Activated CD8-positive, alpha-beta T cell treated with anti-CD3 and anti-CD28 coated beads for 36 hours (primary cell): Measurements from ENCODE around the gene HIVEP2. TPM values are rescaled to one million over a fixed set of nuclear protein-coding genes. Genes with fewer than 3 reads are reported as not detected.

ENCODE experiments used
- ATAC-seq: fragments of 200-7000 bp; cut with Tn5 transposase; one replicate; pipeline ENCODE4 v1.10.0; 2021; ENCODE audit warnings: mild to moderate bottlenecking, moderate library complexity
- CTCF ChIA-PET: fragments of 350-600 bp; sonication (Branson Sonifier 250); formaldehyde crosslinking; loops from one replicate; lab custom pipeline; 2021; ENCODE audit warnings: antibody characterized with exemption; lab: Charles Lee
- POLR2A ChIA-PET: fragments of 350-600 bp; sonication (Branson Sonifier 250); formaldehyde crosslinking; loops from one replicate; lab custom pipeline; 2021; ENCODE audit warnings: antibody characterized with exemption; lab: Charles Lee
- DNase-seq: peaks from one replicate; pipeline ENCODE4 v3.0.0-alpha.2; 2020
- H3K27ac Mint-ChIP-seq: one replicate; pipeline ENCODE4 v1.8.0; 2021; ENCODE audit warnings: mild to moderate bottlenecking, mixed read lengths
- H3K27me3 Mint-ChIP-seq: one replicate; pipeline ENCODE4 v1.8.0; 2021; ENCODE audit warnings: mixed read lengths
- H3K36me3 Mint-ChIP-seq: one replicate; pipeline ENCODE4 v1.8.0; 2021; ENCODE audit warnings: low read depth, mixed read lengths
- H3K4me1 Mint-ChIP-seq: one replicate; pipeline ENCODE4 v1.8.0; 2021; ENCODE audit warnings: low read depth, mixed read lengths
- H3K4me3 Mint-ChIP-seq: one replicate; pipeline ENCODE4 v1.8.0; 2021; ENCODE audit warnings: mild to moderate bottlenecking, moderate library complexity, mixed read lengths
- H3K9me3 Mint-ChIP-seq: one replicate; pipeline ENCODE4 v1.8.0; 2021; ENCODE audit warnings: mixed read lengths
- CTCF ChIP-seq: fragments of 200-600 bp; IDR thresholded peaks from one replicate; pipeline ENCODE4 v1.8.0; 2022; ENCODE audit warnings: antibody characterized with exemption, mild to moderate bottlenecking
- intact Hi-C: fragments of 100-400 bp; cut with micrococcal nuclease; formaldehyde crosslinking; loops from one replicate; pipeline ENCODE4 v1.10.0; 2022
- total RNA-seq, 2 experiments: library from RNA; stranded (reverse); gene quantifications; one replicate each; pipeline ENCODE4 v1.2.3, GENCODE V29; 2021

HIVEP2 gene
- total RNA-seq, 2 experiments from 2014 or later = 31.8 to 38.1 TPM

GRCh38 chr6:142737368-142738034, 207.5 kb downstream of the HIVEP2 start:
- Mint-ChIP-seq H3K27ac (no peak overlapping the region), H3K36me3 (no peaks in the 10 kb centered on the region), H3K27me3 (no peaks in the 10 kb centered on the region), H3K9me3 (peaks cover 2% of the 10 kb centered on the region), H3K4me1 (peaks cover 8% of the 10 kb centered on the region), H3K4me3 (no peak overlapping the region)
- no peak for ATAC-seq
- TF ChIP-seq CTCF = no peak
- CTCF ChIA-PET = interaction anchor here (1.6 to 2.7 kb wide), 4 partner anchors 9 to 45 kb away, joined by 4 to 20 read pairs (median 9); no protein-coding TSS in a partner anchor
- no peak for DNase-seq
- POLR2A ChIA-PET = interaction anchor here (1.1 kb wide), 1 partner anchor 10 kb away, joined by 3 read pairs; no protein-coding TSS in a partner anchor
- intact Hi-C loops = no loop called here

GRCh38 chr6:142735204-142735603, 209.8 kb downstream of the HIVEP2 start:
- no peak overlapping the region for H3K27ac Mint-ChIP-seq
- peaks cover 2% of the 10 kb centered on the region for H3K9me3 Mint-ChIP-seq
- peaks cover 11% of the 10 kb centered on the region for H3K4me1 Mint-ChIP-seq
- no peaks in the 10 kb centered on the region for H3K36me3 Mint-ChIP-seq
- no peak for ATAC-seq
- ChIA-PET CTCF (interaction anchor here (0.9 to 1.3 kb wide), 3 partner anchors 10 to 28 kb away, joined by 3 read pairs; no protein-coding TSS in a partner anchor), POLR2A (interaction anchor here (0.8 kb wide), 1 partner anchor 20 kb away, joined by 3 read pairs; no protein-coding TSS in a partner anchor)
- intact Hi-C loops = no loop called here
- DNase-seq = no peak
- H3K27me3 Mint-ChIP-seq = no peaks in the 10 kb centered on the region
- no peak for TF ChIP-seq CTCF
- no peak overlapping the region for H3K4me3 Mint-ChIP-seq

- Mint-ChIP-seq H3K4me1 (peaks cover 25% of the 10 kb centered on the region), H3K4me3 (no peak overlapping the region), H3K27ac (no peak overlapping the region), H3K27me3 (no peaks in the 10 kb centered on the region), H3K9me3 (peaks cover 2% of the 10 kb centered on the region), H3K36me3 (no peaks in the 10 kb centered on the region)
- POLR2A ChIA-PET = no interaction called here
- TF ChIP-seq CTCF = no peak
- intact Hi-C loops = no loop called here
- CTCF ChIA-PET = no interaction called here
- DNase-seq (no peak), ATAC-seq (no peak)
These were observed 212.2 kb downstream of the HIVEP2 start for GRCh38 chr6:142732790-142733189.

GRCh38 chr6:142731611-142732010, 213.4 kb downstream of the HIVEP2 start:
- H3K9me3 Mint-ChIP-seq = peaks cover 2% of the 10 kb centered on the region
- POLR2A ChIA-PET = no interaction called here
- CTCF ChIA-PET = no interaction called here
- H3K27me3 Mint-ChIP-seq = no peaks in the 10 kb centered on the region
- no peak for TF ChIP-seq CTCF
- no peak for DNase-seq
- H3K36me3 Mint-ChIP-seq = no peaks in the 10 kb centered on the region
- no peak overlapping the region for H3K27ac Mint-ChIP-seq
- H3K4me3 Mint-ChIP-seq = no peak overlapping the region
- intact Hi-C loops = no loop called here
- no peak for ATAC-seq
- peaks cover 25% of the 10 kb centered on the region for H3K4me1 Mint-ChIP-seq

GRCh38 chr6:142729618-142730017, 215.4 kb downstream of the HIVEP2 start:
- Mint-ChIP-seq H3K36me3 (no peaks in the 10 kb centered on the region), H3K4me3 (no peak overlapping the region), H3K27me3 (no peaks in the 10 kb centered on the region), H3K4me1 (peaks cover 25% of the 10 kb centered on the region), H3K27ac (no peak overlapping the region), H3K9me3 (peaks cover 2% of the 10 kb centered on the region)
- ChIA-PET POLR2A (no interaction called here), CTCF (interaction anchor here (1.1 kb wide), 1 partner anchor 31 kb away, joined by 3 read pairs; no protein-coding TSS in a partner anchor)
- ATAC-seq (no peak), DNase-seq (no peak)
- TF ChIP-seq CTCF = no peak
- intact Hi-C loops = no loop called here
